Psoas muscle (tissue), 8 donors: ENCODE results near the gene XPNPEP2. TPM values are rescaled to one million over a fixed set of nuclear protein-coding genes. Genes with fewer than 3 reads are reported as not detected.

ENCODE experiments used
- ATAC-seq, 4 donors: fragments of 200-7000 bp; cut with Tn5 transposase; one replicate each; pipeline ENCODE4 v1.9.1; 2020; ENCODE audit warnings: moderate library complexity in 3 of 4, mild to moderate bottlenecking in 2 of 4
- DNase-seq, 2 donors: peaks; one replicate each; pipeline ENCODE4 v3.0.0-alpha.2; 2020
- H3K27ac ChIP-seq: fragments of 200-600 bp; one replicate; pipeline ENCODE4 v1.8.0; 2022
- H3K27me3 ChIP-seq, 3 donors: fragments of 200-600 bp in 1 of 3; one replicate each; pipeline versions ENCODE4 v1.6.1 to v1.8.0; 2013 to 2022; ENCODE audit warnings: low read length in 2 of 3, mild to moderate bottlenecking in 2 of 3, moderate library complexity in 1 of 3; ENCODE audit not compliant: insufficient read depth in 3 of 3
- H3K36me3 ChIP-seq, 2 donors: fragments of 200-600 bp in 1 of 2; one replicate each; pipeline versions ENCODE4 v1.6.1 to v1.8.0; 2013 to 2022; ENCODE audit warnings: low read depth in 1 of 2, mild to moderate bottlenecking in 1 of 2, moderate library complexity in 1 of 2; ENCODE audit not compliant: insufficient read depth in 1 of 2
- H3K4me1 ChIP-seq: fragments of 200-600 bp; one replicate; pipeline ENCODE4 v1.8.0; 2022
- H3K4me3 ChIP-seq: fragments of 200-600 bp; one replicate; pipeline ENCODE4 v1.8.0; 2022; ENCODE audit warnings: mild to moderate bottlenecking
- H3K9me3 ChIP-seq: fragments of 200-600 bp; one replicate; pipeline ENCODE4 v1.8.0; 2022
- WGBS, 3 donors: extraction: QIAGEN DNeasy Blood & Tissue Kit; methylation state at CpG; one replicate each; pipeline versions ENCODE4 v1.1.6 to v1.1.7; 2013; 5-methylcytosine and 5-hydroxymethylcytosine counted together
- intact Hi-C, 2 donors: fragments of 100-400 bp; cut with DNase I; formaldehyde crosslinking; loops; one replicate each; pipeline versions ENCODE4 v1.11.0 to v1.14.2; 2022
- polyA plus RNA-seq, 3 donors: library from polyadenylated mRNA; stranded (reverse); fragments of 200-250 nt; gene quantifications; one replicate each; pipeline ENCODE4 v1.2.3, GENCODE V29; 2013
- total RNA-seq, 4 donors: library from RNA; stranded (reverse); fragmentation: NEBNext Ultra II Directional in 2 of 4; extraction: Animal tissue kit (Norgen Biotek cat#: 25700) in 2 of 4; gene quantifications; one replicate each; pipeline versions ENCODE4 v1.2.1 to v1.2.4, GENCODE V29; 2021 to 2023
- TF ChIP-seq, protein P1 (sequence below): fragments of 200-600 bp; IDR thresholded peaks from one replicate; pipeline ENCODE4 v1.8.0; 2022; ENCODE audit warnings: antibody characterized with exemption
- donor health status: healthy with polysubstance abuse.
- donor health status: DM: no; HTN: no; CAD: no; lungs with moderate emphysema.
- donor health status: Bipolar disorder and iron deficiency.
- donor health status: healthy.
- donor health status: DM: yes; HTN: yes; CAD: no.
- donor health status: DM: no; HTN: no; CAD: no.
- donor health status: DM: no; HTN: no; CAD: no.
- donor health status: DM: yes; HTN: yes; CAD: no.

Gene XPNPEP2
- total and polyA plus RNA-seq, 7 donors = 0.25 to 0.97 (median 0.44) TPM

DNA sequence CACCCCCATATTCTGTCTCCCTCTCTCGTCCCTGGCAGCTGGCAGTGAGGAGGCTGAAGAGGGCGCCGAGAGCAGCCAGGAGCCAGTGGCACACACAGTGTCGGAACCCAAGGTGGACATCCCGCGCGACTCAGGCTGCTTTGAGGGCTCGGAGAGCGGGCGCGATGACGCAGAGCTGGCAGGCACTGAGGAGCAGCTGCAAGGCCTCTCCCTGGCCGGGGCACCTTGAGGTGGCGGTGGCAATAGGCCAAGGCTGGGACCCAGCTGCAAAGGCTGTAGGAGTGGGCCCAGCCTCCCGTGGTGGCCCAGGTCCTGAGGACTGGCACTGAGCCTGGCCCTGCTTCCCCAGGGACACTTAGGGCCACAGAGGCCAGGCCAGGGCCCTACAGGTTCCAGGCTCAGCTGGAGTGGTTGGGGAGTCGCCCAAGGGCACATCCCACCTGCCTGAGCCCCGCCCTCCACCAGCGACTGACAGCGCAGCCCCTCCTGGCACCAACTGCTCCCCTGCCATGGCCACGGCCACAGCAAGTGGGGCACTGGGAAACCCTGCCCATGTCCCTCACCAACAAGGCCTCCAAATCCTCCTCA lies 54.9 kb downstream of the XPNPEP2 start:
- TF ChIP-seq, protein P1, sequence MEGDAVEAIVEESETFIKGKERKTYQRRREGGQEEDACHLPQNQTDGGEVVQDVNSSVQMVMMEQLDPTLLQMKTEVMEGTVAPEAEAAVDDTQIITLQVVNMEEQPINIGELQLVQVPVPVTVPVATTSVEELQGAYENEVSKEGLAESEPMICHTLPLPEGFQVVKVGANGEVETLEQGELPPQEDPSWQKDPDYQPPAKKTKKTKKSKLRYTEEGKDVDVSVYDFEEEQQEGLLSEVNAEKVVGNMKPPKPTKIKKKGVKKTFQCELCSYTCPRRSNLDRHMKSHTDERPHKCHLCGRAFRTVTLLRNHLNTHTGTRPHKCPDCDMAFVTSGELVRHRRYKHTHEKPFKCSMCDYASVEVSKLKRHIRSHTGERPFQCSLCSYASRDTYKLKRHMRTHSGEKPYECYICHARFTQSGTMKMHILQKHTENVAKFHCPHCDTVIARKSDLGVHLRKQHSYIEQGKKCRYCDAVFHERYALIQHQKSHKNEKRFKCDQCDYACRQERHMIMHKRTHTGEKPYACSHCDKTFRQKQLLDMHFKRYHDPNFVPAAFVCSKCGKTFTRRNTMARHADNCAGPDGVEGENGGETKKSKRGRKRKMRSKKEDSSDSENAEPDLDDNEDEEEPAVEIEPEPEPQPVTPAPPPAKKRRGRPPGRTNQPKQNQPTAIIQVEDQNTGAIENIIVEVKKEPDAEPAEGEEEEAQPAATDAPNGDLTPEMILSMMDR = no peak
- Histone ChIP-seq H3K4me3 (no peak overlapping the region), H3K27me3 (peaks cover 0 to 6% (median 0%) of the 10 kb centered on the region in 3 donors), H3K27ac (no peak overlapping the region), H3K4me1 (no peaks in the 10 kb centered on the region), H3K36me3 (no peaks in the 10 kb centered on the region), H3K9me3 (no peaks in the 10 kb centered on the region)
- WGBS, 3 donors = 44 to 60% (median 51%) methylated on average over 15 to 20 of the region's 20 CpGs
- ATAC-seq = peak in 1 of 4 donors; percentile 17
- DNase-seq = no peak
- intact Hi-C loops = no loop called here

DNA sequence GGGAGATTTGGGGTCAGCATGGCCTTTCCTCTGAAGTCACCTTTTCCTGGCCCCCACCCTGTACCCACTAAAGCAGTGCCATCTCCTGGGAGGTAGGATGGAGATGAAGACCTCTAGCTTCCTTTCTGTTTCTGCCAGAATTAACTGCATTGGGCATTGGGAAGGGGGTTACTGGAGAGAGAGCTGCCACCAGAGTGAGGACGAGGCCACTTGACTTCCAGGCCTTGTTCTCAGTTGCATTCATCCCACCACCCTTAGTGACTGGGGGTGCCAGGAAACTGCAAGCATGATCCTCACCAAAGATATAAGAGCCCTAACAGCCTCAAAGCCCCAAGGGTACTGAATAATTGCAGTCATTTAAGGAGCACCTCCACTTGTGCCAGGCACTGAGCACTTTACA lies 56.8 kb downstream of the XPNPEP2 start:
- no peak overlapping the region for H3K27ac ChIP-seq
- H3K27me3 ChIP-seq = peaks cover 0 to 6% (median 0%) of the 10 kb centered on the region in 3 donors
- no peaks in the 10 kb centered on the region for H3K9me3 ChIP-seq
- ATAC-seq (no peak), DNase-seq (no peak)
- H3K4me3 ChIP-seq = no peak overlapping the region
- 96 to 100% (median 100%) methylated on average over 1 of the region's 1 CpG for WGBS, 3 donors
- intact Hi-C loops = no loop called here
- H3K36me3 ChIP-seq = no peaks in the 10 kb centered on the region
- TF ChIP-seq, protein P1 = no peak
- H3K4me1 ChIP-seq = no peaks in the 10 kb centered on the region

DNA sequence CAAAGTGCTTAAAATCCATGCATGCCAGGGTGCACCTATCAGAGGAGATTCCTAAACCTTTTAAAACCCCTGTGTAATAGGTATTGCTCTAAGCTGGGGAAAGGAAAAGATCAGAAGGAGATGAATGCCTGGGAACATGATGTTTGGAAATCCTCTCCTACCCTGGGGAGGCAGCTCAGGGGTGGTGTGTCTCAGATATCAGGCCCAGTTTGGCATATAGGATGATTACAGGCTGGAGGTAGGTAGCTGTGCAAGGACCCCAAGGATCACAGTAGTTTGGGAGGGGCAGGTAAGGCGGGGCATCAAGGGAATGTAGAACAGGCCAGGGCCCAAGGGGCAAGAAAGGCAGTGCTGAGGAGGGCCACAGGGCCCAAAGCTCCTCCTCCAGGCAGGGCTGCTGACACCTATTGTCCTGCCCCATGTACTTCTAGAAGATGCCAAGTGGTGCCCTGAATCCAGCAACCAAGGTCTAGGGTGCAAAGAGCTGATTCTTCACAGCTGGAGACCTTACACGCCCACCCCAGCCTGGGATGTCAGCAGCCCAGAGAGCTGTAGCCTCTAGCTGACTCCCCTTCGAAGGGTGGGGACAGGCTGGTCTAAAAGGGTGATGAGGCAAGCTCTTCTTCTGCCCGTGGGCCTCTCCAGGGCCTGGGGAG lies 58.6 kb downstream of the XPNPEP2 start:
- TF ChIP-seq, protein P1 = no peak
- no peak for DNase-seq
- Histone ChIP-seq H3K9me3 (no peaks in the 10 kb centered on the region), H3K4me1 (no peaks in the 10 kb centered on the region), H3K4me3 (no peak overlapping the region), H3K27ac (no peak overlapping the region), H3K36me3 (no peaks in the 10 kb centered on the region), H3K27me3 (peaks cover 0 to 6% (median 0%) of the 10 kb centered on the region in 3 donors)
- intact Hi-C loops = no loop called here
- no peak for ATAC-seq
- 70 to 100% (median 85%) methylated on average over 3 to 4 of the region's 4 CpGs for WGBS, 3 donors

DNA sequence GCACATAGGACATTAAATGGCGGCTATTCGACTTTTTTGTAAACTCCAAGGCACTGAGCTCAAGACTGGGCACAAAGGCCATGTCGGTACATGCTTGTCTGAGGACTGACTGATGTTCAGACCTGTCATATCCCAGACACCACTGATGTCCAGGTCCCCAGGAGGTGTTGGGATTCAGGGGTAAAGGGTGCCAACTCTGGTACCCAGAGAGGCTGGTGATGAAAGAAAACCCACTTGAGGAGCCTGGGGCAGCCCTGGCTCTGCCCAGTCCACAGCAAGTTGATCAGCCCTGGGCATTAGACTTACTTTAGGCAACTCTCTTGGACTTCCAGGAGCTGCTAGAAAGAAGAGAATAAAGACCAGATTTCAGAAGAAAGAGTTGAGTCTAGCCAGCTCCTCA lies 59.7 kb downstream of the XPNPEP2 start:
- H3K27me3 ChIP-seq = peaks cover 0 to 5% (median 0%) of the 10 kb centered on the region in 3 donors
- DNase-seq (no peak), ATAC-seq (no peak)
- H3K27ac ChIP-seq = no peak overlapping the region
- intact Hi-C loops = no loop called here
- H3K36me3 ChIP-seq = no peaks in the 10 kb centered on the region
- 89 to 99% (median 98%) methylated on average over 3 of the region's 3 CpGs for WGBS, 3 donors
- no peak overlapping the region for H3K4me3 ChIP-seq
- H3K4me1 ChIP-seq = no peaks in the 10 kb centered on the region
- TF ChIP-seq, protein P1 = no peak
- no peaks in the 10 kb centered on the region for H3K9me3 ChIP-seq
